SU-DHL-6 (cell line): ENCODE results near the gene MAML2.

Experiments
- EZH2phosphoT487 ChIP-seq: fragments of 200-600 bp; sonication (generic), shearing (Covaris generic); conservative IDR thresholded peaks from 2 replicates; pipeline ENCODE4 v1.6.1; 2018; ENCODE audit warnings: mild to moderate bottlenecking, antibody characterized with exemption, low read length, moderate library complexity, mixed read lengths
- TF ChIP-seq, protein P1 (sequence below): fragments of 200-600 bp; sonication (generic); IDR thresholded peaks from one replicate; pipeline ENCODE4 v1.5.1; 2017; ENCODE audit warnings: antibody characterized with exemption, mild to moderate bottlenecking, low read length, moderate library complexity; ENCODE audit not compliant: insufficient read depth, poor library complexity, severe bottlenecking

DNA sequence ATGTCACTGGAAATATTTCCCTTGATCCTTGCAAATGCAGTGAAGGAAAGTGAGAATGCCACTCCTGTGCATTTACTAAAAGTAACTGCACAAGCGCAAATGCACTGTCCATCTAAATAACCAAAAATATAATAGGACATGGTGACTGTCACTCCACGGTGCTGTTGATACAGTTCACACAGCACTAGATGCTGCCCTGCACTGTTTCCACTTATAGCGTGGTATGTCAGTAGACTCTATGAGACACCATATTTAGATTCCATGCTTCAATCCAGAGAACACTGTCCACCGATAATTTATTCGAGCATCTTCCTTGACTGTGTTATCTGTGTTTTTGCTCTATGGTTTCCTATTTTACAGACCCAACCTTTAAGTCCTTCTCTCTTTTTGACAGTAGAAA lies 125.8 kb downstream of the MAML2 start:
- TF ChIP-seq, protein P1, sequence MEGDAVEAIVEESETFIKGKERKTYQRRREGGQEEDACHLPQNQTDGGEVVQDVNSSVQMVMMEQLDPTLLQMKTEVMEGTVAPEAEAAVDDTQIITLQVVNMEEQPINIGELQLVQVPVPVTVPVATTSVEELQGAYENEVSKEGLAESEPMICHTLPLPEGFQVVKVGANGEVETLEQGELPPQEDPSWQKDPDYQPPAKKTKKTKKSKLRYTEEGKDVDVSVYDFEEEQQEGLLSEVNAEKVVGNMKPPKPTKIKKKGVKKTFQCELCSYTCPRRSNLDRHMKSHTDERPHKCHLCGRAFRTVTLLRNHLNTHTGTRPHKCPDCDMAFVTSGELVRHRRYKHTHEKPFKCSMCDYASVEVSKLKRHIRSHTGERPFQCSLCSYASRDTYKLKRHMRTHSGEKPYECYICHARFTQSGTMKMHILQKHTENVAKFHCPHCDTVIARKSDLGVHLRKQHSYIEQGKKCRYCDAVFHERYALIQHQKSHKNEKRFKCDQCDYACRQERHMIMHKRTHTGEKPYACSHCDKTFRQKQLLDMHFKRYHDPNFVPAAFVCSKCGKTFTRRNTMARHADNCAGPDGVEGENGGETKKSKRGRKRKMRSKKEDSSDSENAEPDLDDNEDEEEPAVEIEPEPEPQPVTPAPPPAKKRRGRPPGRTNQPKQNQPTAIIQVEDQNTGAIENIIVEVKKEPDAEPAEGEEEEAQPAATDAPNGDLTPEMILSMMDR: no peak
- TF ChIP-seq EZH2phosphoT487: no peak
